ENCODE results near the gene TSPAN18. TPM values are rescaled to one million over a fixed set of nuclear protein-coding genes. Genes with fewer than 3 reads are reported as not detected.

Gene TSPAN18
- total RNA-seq, 1 donor from 2014 or later: 45.5 TPM

DNA sequence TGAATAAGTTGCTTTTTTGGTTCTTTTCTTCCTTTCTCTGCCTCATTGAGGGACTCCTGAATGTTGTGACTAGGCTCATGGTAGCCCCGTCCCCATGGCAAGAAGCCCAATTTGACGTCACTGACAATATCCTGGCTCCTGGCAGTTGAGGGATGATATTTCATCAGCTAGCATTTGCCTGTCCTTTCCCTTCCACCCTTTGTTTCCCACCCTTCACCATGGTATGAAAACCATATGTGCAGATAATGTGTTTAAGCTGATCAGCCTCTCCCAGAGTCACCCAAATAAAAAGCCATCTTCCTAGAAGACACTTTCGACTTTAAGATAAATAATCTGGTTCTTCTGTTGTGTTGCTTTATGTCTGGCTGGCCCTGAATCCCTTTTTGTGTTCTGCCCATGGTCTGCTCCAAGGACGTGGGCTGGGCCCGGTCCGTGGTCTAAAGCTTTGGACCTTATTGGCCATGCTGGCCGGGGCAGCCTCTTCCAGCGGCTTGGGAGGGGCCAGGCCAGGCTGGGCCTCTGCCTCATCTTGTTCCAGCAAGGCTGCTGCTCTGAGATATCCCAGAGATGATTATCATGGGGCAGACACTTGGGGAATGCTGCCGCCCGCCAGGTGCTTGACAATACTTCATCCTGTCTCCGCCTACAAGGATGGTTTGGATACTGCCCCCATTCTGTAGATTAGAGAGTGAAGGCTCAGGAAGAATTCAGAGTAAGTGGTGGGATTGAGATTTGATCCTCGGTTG, 5.1 kb downstream of the TSPAN18 start:
- no peak for ATAC-seq

GRCh38 chr11:44732564-44732963, 5.8 kb downstream of the TSPAN18 start:
- no peak for ATAC-seq
- intact Hi-C loops (cut with DNase I): loop anchor here (10.0 kb wide), 1 partner anchor 108 kb away; no protein-coding TSS in a partner anchor

More for the DNA sequence above, 5.1 kb downstream of the TSPAN18 start:
- intact Hi-C loops (cut with DNase I): loop anchor here (10.0 kb wide), 1 partner anchor 107 kb away; no protein-coding TSS in a partner anchor
- no peak for DNase-seq (ENCODE audit: low spot score)

GRCh38 chr11:44733877-44734276, 7.1 kb downstream of the TSPAN18 start:
- ATAC-seq: no peak

More at GRCh38 chr11:44732564-44732963, 5.8 kb downstream of the TSPAN18 start:
- DNase-seq (ENCODE audit: low spot score): no peak

GRCh38 chr11:44734843-44735381, 8.2 kb downstream of the TSPAN18 start:
- DNase-seq (ENCODE audit: low spot score) (no peak), ATAC-seq (peak; percentile 77)
- intact Hi-C loops (cut with DNase I): loop anchor here (10.0 kb wide), 1 partner anchor 110 kb away; no protein-coding TSS in a partner anchor

More at GRCh38 chr11:44733877-44734276, 7.1 kb downstream of the TSPAN18 start:
- intact Hi-C loops (cut with DNase I): loop anchor here (10.0 kb wide), 1 partner anchor 109 kb away; no protein-coding TSS in a partner anchor
- DNase-seq (ENCODE audit: low spot score): no peak

- DNase-seq (ENCODE audit: low spot score): no peak
- intact Hi-C loops (cut with DNase I): loop anchor here (10.0 kb wide), 1 partner anchor 112 kb away; no protein-coding TSS in a partner anchor
- no peak for ATAC-seq
Observed at GRCh38 chr11:44736791-44737190, 10.0 kb downstream of the TSPAN18 start.

- intact Hi-C loops (cut with DNase I): loop anchor here (10.0 kb wide), 1 partner anchor 113 kb away; no protein-coding TSS in a partner anchor
Observed at GRCh38 chr11:44737245-44738085, 10.7 kb downstream of the TSPAN18 start.

DNA sequence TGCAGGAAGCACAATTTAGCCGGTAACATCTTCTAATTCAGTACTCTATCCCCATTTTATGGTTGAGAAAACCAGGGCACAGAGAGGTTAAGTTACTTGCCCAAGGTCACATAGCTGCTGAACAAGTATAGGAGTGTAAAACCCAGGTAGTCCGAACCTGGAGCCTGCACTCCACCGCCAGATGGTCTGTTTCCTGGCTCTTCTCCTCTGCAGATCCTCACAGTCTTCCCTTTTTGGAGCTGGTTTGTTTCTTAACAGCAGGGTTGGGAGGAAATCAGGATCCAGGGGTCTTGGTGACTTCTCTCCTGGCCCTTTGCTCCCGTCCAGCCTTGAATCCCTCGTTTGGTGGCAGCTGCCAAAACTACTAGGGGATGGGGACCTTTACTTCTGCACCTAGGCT, 12.0 kb downstream of the TSPAN18 start:
- ATAC-seq (no peak), DNase-seq (ENCODE audit: low spot score) (no peak)
- intact Hi-C loops (cut with DNase I): loop anchor here (10.0 kb wide), 1 partner anchor 114 kb away; no protein-coding TSS in a partner anchor

More at GRCh38 chr11:44737245-44738085, 10.7 kb downstream of the TSPAN18 start:
- DNase-seq (ENCODE audit: low spot score) (no peak), ATAC-seq (no peak)

DNA sequence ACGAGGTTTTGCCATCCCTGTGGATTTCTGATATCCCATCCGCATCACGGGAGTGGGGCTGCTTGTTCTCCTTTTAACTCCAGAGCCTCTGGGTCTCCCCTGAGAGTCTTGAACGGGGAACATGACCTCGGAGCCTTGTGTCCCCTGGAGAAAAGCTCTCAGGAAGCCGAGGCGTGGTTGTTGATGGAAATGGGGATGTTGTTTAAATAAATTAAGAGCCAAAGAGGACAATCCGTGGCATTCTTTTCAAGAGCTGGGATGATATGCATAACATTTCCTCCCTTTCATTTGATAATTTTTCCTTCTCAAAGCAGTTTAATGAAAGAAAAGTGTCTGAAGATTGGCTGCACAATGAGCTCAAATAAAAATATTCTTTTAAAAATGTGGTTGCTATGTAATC, 14.2 kb downstream of the TSPAN18 start:
- ATAC-seq (peak; percentile 32), DNase-seq (ENCODE audit: low spot score) (no peak)
- intact Hi-C loops (cut with DNase I): no loop called here

GRCh38 chr11:44741976-44742375, 15.2 kb downstream of the TSPAN18 start:
- ATAC-seq (no peak), DNase-seq (ENCODE audit: low spot score) (no peak)
- intact Hi-C loops (cut with DNase I): no loop called here

- DNase-seq (ENCODE audit: low spot score): no peak
- intact Hi-C loops (cut with DNase I): no loop called here
- ATAC-seq: no peak
Observed at GRCh38 chr11:44742508-44743246, 15.9 kb downstream of the TSPAN18 start.

GRCh38 chr11:44743326-44743725, 16.6 kb downstream of the TSPAN18 start:
- no peak for DNase-seq (ENCODE audit: low spot score)
- ATAC-seq: no peak
- intact Hi-C loops (cut with DNase I): no loop called here

DNA sequence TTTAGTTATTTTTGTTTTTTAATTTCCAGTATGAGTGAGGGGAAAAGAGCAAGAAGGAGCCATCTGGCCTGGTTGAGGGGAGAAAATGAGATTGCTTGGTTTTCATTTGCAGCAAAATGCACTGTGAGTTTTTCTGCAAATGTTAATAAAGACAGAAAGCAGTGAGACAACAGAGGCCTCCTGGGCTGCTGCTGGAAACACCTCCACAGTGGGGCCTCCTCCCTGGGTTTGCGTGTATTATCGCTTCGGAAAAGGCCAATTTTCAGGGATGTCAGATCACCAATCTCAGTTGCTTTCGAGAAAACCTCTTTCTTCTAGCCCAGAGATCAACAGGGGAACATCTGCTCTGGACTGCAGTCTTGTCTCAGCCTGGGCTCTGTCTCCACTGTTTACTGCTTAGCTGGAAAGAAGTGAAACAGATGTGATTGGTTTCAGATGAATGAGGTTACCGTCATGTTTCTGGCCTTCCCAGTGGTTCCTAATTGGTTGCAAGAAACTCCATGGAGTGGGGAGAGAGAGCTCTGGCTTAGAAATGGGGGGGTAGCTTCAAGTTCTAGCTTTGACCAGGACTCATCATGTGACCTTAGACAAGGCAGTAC, 17.3 kb downstream of the TSPAN18 start:
- intact Hi-C loops (cut with DNase I): no loop called here
- peak; percentile 84 for ATAC-seq

GRCh38 chr11:44746894-44747293, 20.1 kb downstream of the TSPAN18 start:
- DNase-seq (ENCODE audit: low spot score): peak; percentile 53
- no peak for ATAC-seq
- intact Hi-C loops (cut with DNase I): no loop called here

More for the DNA sequence above, 17.3 kb downstream of the TSPAN18 start:
- no peak for DNase-seq (ENCODE audit: low spot score)

GRCh38 chr11:44747316-44747715, 20.6 kb downstream of the TSPAN18 start:
- DNase-seq (ENCODE audit: low spot score): peak; percentile 5
- intact Hi-C loops (cut with DNase I): no loop called here

DNA sequence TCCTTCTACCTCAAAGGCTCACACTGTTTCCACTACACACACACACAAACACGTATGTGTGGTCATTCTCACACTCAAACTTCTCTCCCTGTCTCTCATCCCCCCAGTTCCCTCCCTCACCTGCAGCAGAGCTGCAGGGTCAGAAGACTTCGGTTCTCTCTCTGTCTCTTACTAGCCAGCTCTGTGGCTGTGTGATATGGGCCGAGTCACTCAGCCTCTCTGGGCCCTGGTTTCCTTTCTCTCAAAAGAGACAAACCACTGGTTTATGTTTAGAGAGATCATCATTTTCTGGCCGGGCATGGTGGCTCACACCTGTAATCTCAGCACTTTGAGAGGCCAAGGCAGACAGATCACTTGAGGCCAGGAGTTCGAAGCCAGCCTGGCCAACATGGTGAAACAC, 21.1 kb downstream of the TSPAN18 start:
- no peak for ATAC-seq
- intact Hi-C loops (cut with DNase I): no loop called here
- peak; percentile 9 for DNase-seq (ENCODE audit: low spot score)

More at GRCh38 chr11:44747316-44747715, 20.6 kb downstream of the TSPAN18 start:
- peak; percentile 61 for ATAC-seq

GRCh38 chr11:44748606-44749005, 21.8 kb downstream of the TSPAN18 start:
- intact Hi-C loops (cut with DNase I): no loop called here
- DNase-seq (ENCODE audit: low spot score) (peak; percentile 50), ATAC-seq (no peak)

DNA sequence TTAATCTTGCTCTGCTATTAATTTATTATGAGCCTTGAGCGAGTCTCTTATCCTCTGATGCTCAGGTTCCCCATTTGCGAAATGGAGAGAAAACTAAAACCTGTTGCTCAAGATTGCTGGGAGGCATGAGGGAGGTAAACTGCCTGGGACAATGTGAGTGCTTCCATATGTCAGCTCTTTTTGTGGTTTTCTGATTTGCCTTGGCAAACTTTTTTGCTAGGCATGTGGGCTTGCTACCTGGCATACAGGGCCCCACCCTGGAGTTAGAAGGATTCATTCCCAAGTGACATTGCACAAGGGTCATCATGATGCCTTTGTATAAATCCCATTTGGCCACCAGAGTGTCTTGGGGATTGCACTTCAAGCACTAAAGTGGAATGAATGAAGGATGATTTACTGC, 22.4 kb downstream of the TSPAN18 start:
- peak; percentile 0 for DNase-seq (ENCODE audit: low spot score)
- no peak for ATAC-seq
- intact Hi-C loops (cut with DNase I): no loop called here
